ENCODE measurements around the gene ZNRF3. TPM values are rescaled to one million over a fixed set of nuclear protein-coding genes. Genes with fewer than 3 reads are reported as not detected.

The ZNRF3 gene
- total RNA-seq, 1 donor: 6.9 TPM

GRCh38 chr22:29078036-29078868, 194.9 kb downstream of the ZNRF3 start:
- TF ChIP-seq, protein P1, sequence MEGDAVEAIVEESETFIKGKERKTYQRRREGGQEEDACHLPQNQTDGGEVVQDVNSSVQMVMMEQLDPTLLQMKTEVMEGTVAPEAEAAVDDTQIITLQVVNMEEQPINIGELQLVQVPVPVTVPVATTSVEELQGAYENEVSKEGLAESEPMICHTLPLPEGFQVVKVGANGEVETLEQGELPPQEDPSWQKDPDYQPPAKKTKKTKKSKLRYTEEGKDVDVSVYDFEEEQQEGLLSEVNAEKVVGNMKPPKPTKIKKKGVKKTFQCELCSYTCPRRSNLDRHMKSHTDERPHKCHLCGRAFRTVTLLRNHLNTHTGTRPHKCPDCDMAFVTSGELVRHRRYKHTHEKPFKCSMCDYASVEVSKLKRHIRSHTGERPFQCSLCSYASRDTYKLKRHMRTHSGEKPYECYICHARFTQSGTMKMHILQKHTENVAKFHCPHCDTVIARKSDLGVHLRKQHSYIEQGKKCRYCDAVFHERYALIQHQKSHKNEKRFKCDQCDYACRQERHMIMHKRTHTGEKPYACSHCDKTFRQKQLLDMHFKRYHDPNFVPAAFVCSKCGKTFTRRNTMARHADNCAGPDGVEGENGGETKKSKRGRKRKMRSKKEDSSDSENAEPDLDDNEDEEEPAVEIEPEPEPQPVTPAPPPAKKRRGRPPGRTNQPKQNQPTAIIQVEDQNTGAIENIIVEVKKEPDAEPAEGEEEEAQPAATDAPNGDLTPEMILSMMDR (IDR thresholded peaks at IDR 0.05; ENCODE audit: extremely low read depth, low read depth, low read length): no peak
- Histone ChIP-seq H3K4me3 (ENCODE audit: insufficient read depth, low read length) (no peak overlapping the region), H3K4me1 (ENCODE audit: insufficient read depth, low read length) (peaks cover 3% of the 10 kb centered on the region), H3K9me3 (ENCODE audit: low read depth, low read length) (no peaks in the 10 kb centered on the region), H3K4me2 (ENCODE audit: insufficient read depth, low read length) (no peak overlapping the region), H4K20me1 (ENCODE audit: insufficient read depth, low read length) (no peaks in the 10 kb centered on the region), H2AFZ (ENCODE audit: low read length) (no peak overlapping the region), H3K36me3 (ENCODE audit: insufficient read depth, low read length) (no peaks in the 10 kb centered on the region), H3K79me2 (ENCODE audit: insufficient read depth, low read length) (no peaks in the 10 kb centered on the region), H3K27ac (ENCODE audit: low read depth, low read length) (no peak overlapping the region), H3K27me3 (ENCODE audit: insufficient read depth, low read length) (peaks cover 13% of the 10 kb centered on the region)
- no peak for DNase-seq (ENCODE audit: insufficient read length, low spot score, missing footprints)

DNA sequence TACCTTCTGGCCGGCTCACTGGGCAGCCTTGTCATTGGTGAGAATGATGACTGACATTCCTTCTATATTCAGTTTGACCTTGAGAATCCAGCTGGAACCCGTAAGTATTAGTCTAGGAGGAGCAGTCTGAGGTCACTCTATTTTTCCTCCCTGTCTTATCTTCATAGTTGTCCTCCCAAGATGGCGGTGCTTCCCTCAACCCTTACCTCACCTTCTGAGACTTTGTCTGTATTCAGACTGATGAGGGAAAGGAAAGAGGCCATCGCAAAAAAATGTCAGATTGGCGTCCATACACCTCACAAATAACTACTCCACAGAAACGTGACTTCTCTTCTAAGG, 195.5 kb downstream of the ZNRF3 start:
- Histone ChIP-seq H3K4me1 (ENCODE audit: insufficient read depth, low read length) (peaks cover 2% of the 10 kb centered on the region), H3K4me3 (ENCODE audit: insufficient read depth, low read length) (no peak overlapping the region), H4K20me1 (ENCODE audit: insufficient read depth, low read length) (no peaks in the 10 kb centered on the region), H3K4me2 (ENCODE audit: insufficient read depth, low read length) (no peak overlapping the region), H3K27ac (ENCODE audit: low read depth, low read length) (no peak overlapping the region), H3K36me3 (ENCODE audit: insufficient read depth, low read length) (no peaks in the 10 kb centered on the region), H2AFZ (ENCODE audit: low read length) (no peak overlapping the region), H3K27me3 (ENCODE audit: insufficient read depth, low read length) (peaks cover 7% of the 10 kb centered on the region), H3K9me3 (ENCODE audit: low read depth, low read length) (no peaks in the 10 kb centered on the region), H3K79me2 (ENCODE audit: insufficient read depth, low read length) (no peaks in the 10 kb centered on the region)
- no peak for DNase-seq (ENCODE audit: insufficient read length, low spot score, missing footprints)
- TF ChIP-seq, protein P1 (IDR thresholded peaks at IDR 0.05; ENCODE audit: extremely low read depth, low read depth, low read length): no peak

DNA sequence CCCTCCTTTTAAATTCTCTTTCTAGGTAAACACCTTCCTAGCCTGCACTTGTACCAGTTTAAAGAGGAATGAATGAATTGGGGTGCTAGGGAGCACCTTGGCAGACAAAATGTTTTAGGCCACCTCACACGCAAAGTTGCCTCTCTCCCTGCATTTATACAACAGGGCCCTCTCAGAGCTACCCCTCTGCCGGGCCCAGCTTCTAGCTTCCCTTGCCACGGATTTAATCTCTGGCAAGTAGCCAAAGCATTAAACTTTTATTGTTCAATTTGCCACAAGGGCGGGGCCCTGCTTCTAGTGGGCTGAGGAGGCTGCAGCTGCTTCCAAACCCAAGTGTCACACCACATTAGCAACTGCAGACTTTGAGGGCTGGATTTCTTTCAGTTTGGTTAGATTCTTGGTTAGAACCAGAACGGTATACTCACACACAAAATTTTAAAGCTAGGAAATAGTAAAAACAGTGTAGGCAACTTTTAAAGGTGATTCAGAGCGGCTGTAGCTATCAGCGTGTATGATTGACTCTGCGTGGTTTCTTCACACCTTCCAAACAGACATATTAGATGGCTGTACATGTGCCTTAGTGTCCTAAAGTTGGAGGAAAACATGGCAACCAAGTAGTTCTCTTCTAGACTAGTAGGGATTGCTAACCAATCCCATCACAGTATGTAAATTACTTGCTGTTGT, 196.0 kb downstream of the ZNRF3 start:
- DNase-seq (ENCODE audit: insufficient read length, low spot score, missing footprints): peak; percentile 2
- H3K27me3 ChIP-seq (ENCODE audit: insufficient read depth, low read length): peaks cover 2% of the 10 kb centered on the region
- no peaks in the 10 kb centered on the region for H3K79me2 ChIP-seq (ENCODE audit: insufficient read depth, low read length)
- H4K20me1 ChIP-seq (ENCODE audit: insufficient read depth, low read length): no peaks in the 10 kb centered on the region
- no peak overlapping the region for H3K4me3 ChIP-seq (ENCODE audit: insufficient read depth, low read length)
- no peaks in the 10 kb centered on the region for H3K9me3 ChIP-seq (ENCODE audit: low read depth, low read length)
- TF ChIP-seq, protein P1 (IDR thresholded peaks at IDR 0.05; ENCODE audit: extremely low read depth, low read depth, low read length): no peak
- no peak overlapping the region for H3K4me2 ChIP-seq (ENCODE audit: insufficient read depth, low read length)
- H3K36me3 ChIP-seq (ENCODE audit: insufficient read depth, low read length): no peaks in the 10 kb centered on the region
- no peak overlapping the region for H3K27ac ChIP-seq (ENCODE audit: low read depth, low read length)
- H3K4me1 ChIP-seq (ENCODE audit: insufficient read depth, low read length): peaks cover 8% of the 10 kb centered on the region
- H2AFZ ChIP-seq (ENCODE audit: low read length): no peak overlapping the region

Measured in osteoblast (primary cell).